Limb (tissue), 2 donors: ENCODE measurements around the gene C17orf67.

Source experiments
- DNase-seq, 2 donors: peaks; one replicate each; pipeline ENCODE4 v3.0.0-alpha.2; 2016; ENCODE audit errors: extremely low spot score in 2 of 2

Gene C17orf67, protein sequence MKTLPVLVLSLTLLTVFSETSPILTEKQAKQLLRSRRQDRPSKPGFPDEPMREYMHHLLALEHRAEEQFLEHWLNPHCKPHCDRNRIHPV

DNA sequence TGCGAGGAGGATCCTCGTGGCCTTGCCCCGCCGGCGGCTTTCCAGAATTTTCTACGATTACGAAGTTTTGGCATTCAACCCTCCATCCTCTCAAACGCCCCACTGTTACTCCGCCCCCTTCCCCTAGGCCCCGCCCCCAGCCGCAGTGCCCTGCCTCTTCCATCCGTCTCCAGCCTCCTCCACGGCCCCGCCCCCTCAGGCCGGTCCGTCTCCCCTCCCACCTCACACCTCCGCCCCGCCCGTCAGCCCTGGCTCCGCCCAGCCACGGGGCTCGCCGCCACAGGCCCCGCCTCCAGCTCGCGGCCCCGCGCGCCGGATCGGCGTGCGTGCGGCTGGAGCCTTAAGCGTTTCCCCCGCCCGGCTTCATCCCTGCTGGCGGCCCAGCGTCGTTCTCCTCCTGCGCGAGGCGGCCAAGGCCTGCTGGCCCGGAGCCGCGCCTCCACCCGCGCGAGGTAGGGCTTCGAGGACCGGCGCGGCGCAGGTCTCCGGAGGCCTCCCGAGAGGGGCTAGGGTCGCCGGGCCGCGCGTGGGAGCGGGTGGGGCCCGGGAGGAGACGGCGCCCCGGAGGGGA, at the start of gene C17orf67, which contains the start of gene DGKE:
Gene C17orf67 (minus strand): TSS at position 112 of the 571 bp plus-strand sequence. CDS start 18,110 bp downstream, outside the sequence.
Gene DGKE (plus strand): TSS at position 343 of the 571 bp plus-strand sequence. CDS start 645 bp downstream, outside the sequence.
- peak; percentile 94 to 99 for DNase-seq

DNA sequence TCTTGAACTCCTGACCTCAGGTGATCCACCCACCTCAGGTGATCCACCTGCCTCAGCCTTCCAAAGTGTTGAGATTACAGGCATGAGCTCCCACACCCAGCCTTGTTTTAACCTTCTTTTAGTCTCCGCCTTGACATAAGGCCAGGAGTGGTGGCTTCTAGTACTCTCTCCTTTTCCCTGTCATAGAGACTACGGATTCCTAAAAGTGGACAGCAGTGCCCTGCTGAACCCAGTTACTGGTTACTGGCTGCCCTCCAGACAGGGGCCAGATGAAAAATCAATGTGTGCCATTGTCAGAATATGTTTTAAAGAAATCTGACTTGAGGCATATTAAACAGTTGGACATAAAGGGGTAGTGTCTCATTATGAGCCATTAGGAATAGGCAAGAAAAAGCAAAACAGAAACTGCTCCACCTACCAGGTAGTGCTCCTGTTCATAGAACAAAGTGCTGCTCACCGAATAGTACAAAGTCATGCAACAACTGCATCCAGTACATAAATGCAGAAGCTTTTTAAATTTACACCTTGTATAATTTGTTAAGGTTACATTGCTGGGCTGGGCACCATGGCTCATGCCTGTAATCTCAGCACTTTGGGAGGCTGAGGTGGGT, 48.1 kb upstream of the C17orf67 start:
- no peak for DNase-seq

DNA sequence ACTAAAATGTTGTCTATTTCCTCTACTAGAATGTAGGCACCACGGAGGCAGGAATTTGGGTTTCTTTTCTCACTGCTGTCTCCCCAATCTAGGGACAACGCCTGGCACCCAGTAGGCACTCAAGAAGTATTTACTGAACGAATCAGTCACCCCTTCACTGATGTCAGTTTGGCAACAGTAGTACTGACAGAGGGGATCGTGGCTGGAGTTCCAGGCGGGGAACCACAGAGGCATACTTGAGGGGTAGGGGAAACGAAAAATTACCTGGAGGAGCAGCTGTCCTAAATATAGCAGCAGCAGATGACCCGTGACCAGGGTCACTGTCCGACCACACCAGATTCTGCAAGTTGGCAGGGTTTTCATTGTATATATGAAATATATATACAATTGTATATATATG, 46.9 kb upstream of the C17orf67 start:
- no peak for DNase-seq

DNA sequence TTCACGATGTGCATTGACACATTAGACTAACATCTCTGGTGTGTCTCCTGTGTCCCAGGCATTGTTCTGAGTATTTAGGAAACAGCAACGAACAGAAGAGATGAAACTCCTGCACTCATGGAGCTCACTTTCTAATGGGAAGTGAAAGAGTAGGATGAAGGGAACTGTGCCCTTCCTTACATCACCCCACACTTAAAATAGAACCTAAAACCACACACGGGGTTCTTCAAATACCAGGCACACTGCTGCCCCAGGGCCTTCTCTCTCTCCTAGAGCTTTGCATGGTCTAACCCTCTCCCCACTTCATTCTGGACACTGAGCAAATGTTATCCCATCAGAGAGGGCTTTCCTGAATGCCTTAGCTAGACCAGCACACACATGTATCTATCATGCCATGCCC, 46.4 kb upstream of the C17orf67 start:
- DNase-seq = no peak

DNA sequence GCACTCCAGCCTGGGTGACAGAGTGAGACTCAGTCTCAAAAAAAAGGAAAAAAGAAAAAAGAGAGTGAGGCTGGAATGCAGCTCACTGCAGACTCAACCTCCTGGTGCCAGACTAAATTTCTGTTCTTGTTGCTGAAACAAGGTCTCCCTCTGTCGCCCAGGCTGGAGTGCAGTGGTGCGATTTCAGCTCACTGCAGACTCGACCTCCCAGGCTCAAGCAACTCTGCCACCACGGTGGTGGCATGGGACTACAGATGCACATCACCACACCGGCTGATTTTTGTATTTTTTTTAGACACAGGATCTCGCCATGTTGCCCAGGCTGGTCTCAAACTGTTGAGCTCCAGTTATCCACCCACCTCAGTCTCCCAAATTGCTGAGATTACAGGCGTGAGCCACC, 45.6 kb upstream of the C17orf67 start:
- DNase-seq = no peak

DNA sequence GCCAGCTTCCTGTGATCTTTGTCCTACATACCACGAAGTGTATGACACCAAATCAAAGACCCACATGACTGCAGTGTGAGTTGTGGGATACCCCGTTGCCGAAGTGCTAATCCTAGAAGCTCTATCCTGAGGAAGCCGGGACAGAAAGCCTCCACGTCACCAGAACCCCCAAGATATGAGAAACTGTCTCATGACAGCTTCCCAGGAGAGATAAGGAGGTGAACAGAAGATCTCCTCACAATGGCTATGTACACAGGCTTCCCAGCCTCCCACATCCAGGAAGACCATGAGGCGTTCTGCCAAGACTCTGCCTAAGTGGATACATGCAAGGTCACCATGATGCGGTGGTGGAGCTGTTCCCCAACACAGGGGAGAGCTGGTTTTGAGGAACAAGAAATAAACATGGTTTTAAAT, 43.1 kb upstream of the C17orf67 start:
- DNase-seq = no peak

DNA sequence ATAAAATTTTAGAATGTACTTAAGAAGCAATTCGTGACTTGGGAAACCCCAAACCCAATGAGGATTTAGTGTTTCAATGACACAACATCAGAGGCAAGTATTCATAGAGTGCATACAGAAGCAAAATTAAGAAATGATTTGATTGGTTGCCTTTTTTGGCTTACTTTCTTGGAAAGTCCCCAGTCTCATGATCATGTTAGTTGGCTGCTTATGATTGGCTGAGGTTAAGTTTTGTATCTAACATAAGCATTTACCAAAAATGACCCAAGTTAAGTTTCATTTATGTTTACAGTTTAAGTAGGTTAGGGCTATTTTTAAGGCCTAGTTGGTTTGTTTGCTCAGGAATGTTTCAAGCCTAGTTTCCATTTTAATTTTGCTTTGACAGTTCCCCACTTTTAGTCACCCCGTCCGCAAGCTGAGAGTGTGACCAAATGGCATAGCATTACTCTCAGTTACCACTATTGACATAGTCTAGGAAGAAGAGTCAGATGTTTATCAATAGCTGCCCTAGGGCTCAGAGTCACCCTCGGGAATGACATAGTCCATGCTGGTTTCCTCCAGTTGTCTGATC, 36.4 kb upstream of the C17orf67 start:
- DNase-seq = no peak

DNA sequence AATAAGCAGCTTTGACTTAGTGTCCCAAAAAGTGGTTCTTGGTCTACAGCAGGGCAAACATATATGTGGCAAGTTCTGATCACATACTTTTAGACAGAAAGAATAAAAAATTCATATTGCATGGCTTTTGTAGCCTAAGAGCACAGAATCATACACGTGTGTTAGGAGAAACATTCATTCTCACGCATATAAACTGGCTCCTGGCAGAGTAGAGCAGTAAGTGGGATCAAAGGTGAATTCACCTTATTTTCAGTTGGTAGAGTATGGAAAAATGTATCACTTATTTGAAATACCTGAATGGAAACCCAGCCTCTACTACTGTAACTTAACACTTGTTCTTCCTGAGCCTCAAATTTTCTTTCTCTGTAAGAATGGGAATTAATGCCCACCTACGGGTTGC, 35.0 kb upstream of the C17orf67 start:
- no peak for DNase-seq

DNA sequence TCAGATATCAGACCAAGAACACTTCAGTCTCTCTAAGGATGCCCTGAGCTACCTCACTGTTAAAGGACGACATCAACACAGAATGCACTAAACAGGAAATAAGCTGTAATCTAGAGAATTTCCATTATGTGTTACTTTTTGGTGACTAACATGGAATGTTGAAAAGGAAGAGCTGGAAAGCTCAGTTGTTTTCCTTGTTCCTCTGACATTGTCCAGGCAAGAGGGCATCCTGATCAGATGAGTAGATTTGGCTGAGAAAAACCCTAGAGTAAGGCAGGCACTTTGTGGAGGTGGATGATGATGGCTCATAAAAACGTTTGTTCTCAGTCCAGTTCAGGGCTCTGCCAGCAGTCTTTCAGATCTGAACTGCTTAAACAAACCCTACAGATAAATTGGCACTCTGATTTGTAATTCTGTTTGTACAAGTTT, 34.2 kb upstream of the C17orf67 start:
- DNase-seq = no peak

DNA sequence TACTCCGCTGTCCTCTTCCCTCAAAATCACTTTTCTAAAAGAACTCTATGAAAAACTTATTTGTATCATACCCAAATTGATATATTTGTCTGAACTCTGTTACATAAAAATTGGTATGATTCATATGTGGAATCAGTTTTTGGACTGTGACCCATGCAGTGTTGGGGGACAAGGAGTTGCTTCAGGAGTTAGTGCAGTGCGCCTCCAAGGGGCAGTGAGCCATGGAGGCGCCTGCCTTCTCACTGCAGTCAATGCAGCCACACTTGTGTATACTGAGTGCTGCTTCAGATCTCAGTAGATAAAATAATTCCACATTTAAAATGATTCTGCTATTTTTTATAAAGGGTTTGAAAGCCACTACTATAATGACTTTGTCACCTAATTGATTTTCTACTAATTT, 32.8 kb upstream of the C17orf67 start:
- no peak for DNase-seq

DNA sequence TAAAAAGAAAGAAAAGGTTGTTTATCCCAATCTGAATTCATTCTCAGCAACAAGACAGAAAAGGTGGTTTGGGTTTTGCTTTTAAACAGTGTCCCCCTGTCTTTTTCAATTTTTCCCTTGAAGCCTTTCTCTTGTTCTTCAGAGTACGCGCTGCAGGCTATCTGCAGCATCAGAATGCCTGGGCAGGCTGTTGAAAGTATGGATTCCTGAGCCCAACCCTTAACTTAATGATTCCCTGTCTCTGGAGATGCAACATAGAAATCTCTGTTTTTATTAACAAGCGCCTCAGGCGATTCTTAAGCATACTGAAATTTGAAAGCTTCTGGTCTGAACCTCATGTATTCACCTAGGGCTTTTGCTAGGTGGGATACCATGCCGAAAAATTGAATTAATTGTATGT, 32.4 kb upstream of the C17orf67 start:
- no peak for DNase-seq

DNA sequence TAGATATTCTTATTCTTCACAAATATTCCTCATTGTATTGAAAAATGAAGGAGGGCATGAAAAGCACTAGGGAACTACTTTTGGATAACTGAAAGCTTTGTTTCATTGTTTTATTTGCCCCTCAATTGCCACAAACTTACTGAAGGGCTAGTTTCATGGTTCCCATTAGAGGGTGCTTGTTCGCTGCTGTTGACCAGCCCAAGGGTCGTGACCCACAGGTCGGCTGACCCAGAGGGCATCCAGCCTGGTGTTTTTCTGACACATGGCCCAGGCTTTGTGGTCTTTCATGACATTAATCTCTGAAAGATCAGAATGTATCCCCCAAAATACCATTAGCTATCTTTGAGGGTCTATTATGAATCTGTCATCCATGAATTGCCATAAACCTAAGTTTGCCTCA, 30.3 kb upstream of the C17orf67 start:
- no peak for DNase-seq

DNA sequence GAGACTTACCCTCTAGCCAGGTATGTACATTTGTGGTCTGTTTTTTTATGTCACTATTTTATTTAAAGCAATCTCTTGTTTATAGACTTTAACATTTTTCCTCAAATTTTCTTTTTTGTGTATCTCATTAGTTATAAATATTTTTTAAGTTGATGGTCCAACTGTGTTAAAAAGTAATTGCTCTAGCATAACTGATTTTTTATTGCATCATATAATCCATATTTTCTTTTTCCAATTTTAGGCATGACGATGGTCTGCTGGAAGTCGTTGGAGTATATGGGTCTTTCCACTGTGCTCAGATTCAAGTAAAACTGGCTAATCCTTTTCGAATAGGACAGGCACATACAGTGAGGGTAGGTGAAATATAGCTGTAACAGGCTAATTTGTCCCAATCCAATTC, 28.2 kb upstream of the C17orf67 start:
- DNase-seq = no peak

DNA sequence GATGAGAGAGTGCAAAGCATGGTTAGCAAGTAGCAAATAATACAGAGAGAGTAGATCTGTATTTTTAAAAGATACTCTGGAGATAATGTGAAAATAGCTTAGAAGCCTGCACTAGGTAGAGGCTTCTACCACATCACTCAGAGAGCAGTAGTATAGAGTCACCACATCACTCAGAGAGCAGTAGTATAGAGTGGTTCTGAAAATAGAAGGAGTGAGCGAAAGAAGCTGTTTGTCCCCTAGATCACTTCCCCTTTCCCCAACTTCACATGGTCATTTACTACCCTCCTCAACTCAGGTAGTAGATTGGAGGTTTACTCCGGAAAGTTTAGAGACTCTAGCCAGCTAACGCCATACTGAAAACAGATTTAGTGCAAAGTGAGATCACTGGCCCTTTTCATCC, 17.3 kb upstream of the C17orf67 start:
- no peak for DNase-seq

DNA sequence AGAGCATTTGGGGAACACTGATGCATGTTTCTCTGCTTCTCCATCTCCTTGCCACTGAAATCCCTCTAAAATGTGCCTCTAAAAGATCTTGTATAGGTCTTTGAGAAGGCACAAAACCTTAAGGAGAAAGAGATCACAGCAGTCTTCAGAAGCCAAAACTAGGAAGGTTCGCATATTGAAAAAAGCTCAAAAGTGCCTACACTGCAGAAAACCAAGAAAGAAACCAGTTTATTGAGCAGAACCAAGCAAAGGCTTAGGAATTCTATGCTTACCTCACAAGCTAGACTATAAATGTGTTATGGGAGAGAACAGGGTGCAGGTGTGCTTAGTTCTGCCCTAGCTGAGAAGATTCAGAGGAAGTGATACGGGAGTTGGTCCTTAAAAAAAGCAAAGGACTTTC, 16.9 kb upstream of the C17orf67 start:
- DNase-seq = no peak

DNA sequence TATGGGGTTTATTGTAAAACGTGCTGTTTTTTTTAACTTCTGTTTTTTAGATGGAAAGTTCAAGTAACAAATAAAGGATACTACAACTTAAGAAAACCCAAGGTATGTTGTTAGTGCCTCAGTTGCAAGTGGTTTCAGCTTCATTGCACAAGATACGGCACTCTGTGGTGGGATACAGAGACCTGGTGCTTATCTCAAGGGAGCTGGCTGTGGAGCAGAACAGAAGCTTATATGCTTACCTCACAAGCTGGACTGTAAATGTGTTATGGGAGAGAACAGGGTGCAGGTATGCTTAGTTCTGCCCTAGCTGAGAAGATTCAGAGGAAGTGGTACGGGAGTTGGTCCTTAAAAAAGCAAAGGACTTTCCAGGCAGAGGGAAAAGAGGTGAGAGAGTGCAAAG, 15.4 kb upstream of the C17orf67 start:
- DNase-seq = no peak

DNA sequence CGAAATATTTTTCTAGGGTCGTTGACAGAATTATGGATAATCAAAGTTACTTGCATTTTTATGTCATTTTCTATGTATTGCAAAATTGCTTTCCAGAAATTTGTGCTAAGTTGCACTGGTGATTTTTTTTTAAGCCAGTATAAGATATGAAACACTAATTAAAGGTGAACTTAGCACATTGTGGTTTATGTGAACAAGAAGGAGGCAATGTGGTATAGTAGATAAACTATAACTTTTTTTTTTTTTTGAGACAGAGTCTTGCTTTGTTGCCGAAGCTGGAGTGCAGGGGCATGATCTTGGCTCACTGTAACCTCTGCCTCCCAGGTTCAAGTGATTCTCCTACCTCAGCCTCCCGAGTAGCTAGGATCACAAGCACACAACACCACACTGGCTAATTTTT, 13.4 kb upstream of the C17orf67 start:
- no peak for DNase-seq

DNA sequence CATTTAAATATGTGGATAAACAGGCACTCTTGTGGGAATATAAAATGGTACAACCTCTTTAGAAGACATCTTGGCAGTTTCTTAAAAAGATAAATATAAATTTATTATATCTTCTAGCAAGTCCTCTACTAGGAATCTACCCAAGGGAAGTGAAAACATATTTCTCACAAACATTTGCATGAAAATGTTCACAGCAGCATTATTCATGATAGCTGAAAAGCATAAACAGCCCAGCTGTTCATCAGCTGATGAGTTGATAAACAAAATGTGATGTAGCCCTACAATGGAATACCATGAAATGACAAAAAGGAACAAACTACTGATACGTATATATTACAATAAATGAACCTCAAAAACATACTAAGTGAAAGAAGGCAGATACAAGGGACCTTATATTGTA, 12.2 kb upstream of the C17orf67 start:
- no peak for DNase-seq

DNA sequence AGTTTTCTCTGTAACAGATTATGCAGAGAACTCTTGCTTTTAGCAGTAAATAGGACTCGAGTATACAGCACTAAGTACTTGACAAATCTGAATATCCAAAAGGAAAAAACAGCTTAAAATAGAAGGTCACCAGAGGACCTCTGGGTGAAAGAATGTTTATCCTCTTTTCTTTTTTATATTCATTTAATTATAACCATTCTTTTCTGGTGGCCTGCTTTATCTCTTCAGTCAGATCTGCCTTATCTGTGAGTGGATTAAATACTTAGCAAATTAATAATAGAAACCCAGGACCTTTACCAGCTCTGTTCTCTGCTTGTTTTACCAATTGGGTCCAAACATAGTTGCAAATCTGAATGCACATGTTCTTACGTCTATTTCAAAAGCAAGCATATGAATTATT, 8.9 kb upstream of the C17orf67 start:
- no peak for DNase-seq

DNA sequence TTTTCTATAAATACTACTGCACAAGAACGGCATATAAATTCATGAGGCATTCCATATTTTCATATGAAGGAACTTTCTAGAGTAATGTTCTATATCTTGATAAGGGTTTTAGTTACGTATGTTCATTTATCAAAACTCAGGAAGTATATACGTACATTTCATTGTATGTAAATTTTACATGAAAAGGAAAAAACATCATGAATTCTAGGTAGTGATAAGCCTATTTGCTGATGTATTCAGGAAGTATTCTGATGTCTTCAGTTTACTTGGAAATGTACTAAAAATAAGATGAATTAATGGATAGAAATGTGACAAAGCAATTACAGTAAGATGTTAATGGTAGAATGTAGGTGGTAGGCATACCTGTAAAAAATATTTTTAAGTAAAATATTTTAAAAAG, 5.0 kb upstream of the C17orf67 start:
- no peak for DNase-seq

DNA sequence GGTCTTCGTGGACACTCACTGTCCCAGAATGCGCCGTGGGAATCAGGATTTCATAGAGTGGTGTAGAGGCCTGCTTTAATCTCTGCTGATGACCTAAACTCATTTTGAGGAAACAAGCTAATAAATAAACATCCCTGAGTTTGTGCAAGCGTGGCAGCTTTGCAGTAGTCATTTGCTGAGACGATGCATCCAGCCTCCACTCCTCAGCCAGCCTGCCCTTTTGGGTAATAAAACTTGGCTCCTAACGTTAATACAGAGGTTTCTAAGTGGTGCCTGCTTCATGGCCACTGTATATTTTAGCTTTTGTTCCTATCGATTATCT, 1.5 kb upstream of the C17orf67 start:
- no peak for DNase-seq

DNA sequence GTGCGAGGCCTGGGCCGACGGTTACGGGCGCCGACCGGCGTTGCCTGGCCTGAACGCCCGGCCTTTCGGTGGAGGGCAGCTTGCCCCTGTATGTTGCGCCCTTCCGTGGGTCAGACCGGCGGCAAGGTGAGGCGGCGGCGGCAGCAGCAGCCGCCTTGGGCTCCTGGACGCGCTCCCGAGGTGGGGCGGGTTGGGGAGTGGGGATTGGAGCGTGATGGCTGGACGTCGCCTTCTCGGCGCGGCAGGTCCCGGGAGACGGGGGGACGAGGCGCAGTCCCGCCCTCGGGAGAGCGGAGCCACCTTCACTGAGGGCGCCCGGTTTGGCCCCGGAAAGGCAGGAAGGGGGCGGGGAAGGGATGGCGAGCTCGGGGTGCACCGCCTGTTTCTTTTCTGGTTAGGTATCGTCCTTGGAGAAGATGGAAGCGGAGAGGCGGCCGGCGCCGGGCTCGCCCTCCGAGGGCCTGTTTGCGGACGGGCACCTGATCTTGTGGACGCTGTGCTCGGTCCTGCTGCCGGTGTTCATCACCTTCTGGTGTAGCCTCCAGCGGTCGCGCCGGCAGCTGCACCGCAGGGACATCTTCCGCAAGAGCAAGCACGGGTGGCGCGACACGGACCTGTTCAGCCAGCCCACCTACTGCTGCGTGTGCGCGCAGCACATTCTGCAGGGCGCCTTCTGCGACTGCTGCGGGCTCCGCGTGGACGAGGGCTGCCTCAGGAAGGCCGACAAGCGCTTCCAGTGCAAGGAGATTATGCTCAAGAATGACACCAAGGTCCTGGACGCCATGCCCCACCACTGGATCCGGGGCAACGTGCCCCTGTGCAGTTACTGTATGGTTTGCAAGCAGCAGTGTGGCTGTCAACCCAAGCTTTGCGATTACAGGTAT, 902 bp upstream of the C17orf67 start:
- peak in 1 of 2 donors; percentile 72 for DNase-seq
